ENCODE results near the gene SNRPB2.

- no peak for TF ChIP-seq HNRNPLL (IDR thresholded peaks at IDR 0.05; ENCODE audit: low read depth, low read length, poor library complexity, severe bottlenecking)
- TF ChIP-seq CREB1 (IDR thresholded peaks at IDR 0.05): no peak
- TF ChIP-seq CREB1 (CRISPR knock-in tag; IDR thresholded peaks at IDR 0.05): no peak
- TF ChIP-seq PTTG1 (tag; IDR thresholded peaks at IDR 0.05; ENCODE audit: low read depth): no peak
- no peak for TF ChIP-seq PHF8 (IDR thresholded peaks at IDR 0.05; ENCODE audit: borderline replicate concordance, low read length)
- no peak for TF ChIP-seq PBX2 (CRISPR knock-in tag; IDR thresholded peaks at IDR 0.05; ENCODE audit: low read depth)
- no peak for TF ChIP-seq PBX2 (tag; conservative IDR thresholded peaks at IDR 0.05; ENCODE audit: low read depth)
- no peak for TF ChIP-seq ZC3H8 (IDR thresholded peaks at IDR 0.05)
- TF ChIP-seq TRIM28 (IDR thresholded peaks at IDR 0.05): no peak
- no peak for TF ChIP-seq CLOCK (CRISPR knock-in tag; IDR thresholded peaks at IDR 0.05; ENCODE audit: borderline replicate concordance)
- TF ChIP-seq ATF1 (CRISPR knock-in tag; IDR thresholded peaks at IDR 0.05): no peak
- TF ChIP-seq ATF1 (tag; IDR thresholded peaks at IDR 0.05): no peak
- TF ChIP-seq SNIP1 (IDR thresholded peaks at IDR 0.05; ENCODE audit: low read depth): no peak
Measured at GRCh38 chr20:16729080-16729479, 746 bp upstream of the SNRPB2 start.

All from K562 (cell line).